ENCODE measurements around the gene WFIKKN2. TPM values are rescaled to one million over a fixed set of nuclear protein-coding genes. Genes with fewer than 3 reads are reported as not detected.

The WFIKKN2 gene
- total RNA-seq, 1 experiment from 2014 or later, result 0.11 TPM

GRCh38 chr17:50790618-50791017 is 44.8 kb upstream of the WFIKKN2 start:
- DNase-seq (ENCODE audit: low spot score), result no peak
- CTCF ChIA-PET, result interaction anchor here (0.7 to 2.7 kb wide), 3 partner anchors 8 to 52 kb away, joined by 4 to 16 read pairs (median 10); partner anchors contain the start of gene WFIKKN2
- POLR2A ChIA-PET, result no interaction called here
- Mint-ChIP-seq H3K9me3 (no peaks in the 10 kb centered on the region), H3K4me1 (peaks cover 14% of the 10 kb centered on the region), H3K27ac (peak overlapping the region; percentile 2), H3K4me3 (no peak overlapping the region), H3K27me3 (ENCODE audit: low read depth) (no peaks in the 10 kb centered on the region), H3K36me3 (no peaks in the 10 kb centered on the region)
- TF ChIP-seq SOX15 (CRISPR knock-in tag; IDR thresholded peaks at IDR 0.05) (no peak), HMGXB4 (CRISPR knock-in tag; IDR thresholded peaks at IDR 0.05) (no peak), PRDM15 (CRISPR knock-in tag; IDR thresholded peaks at IDR 0.05) (no peak), ZNF317 (CRISPR knock-in tag; IDR thresholded peaks at IDR 0.05; ENCODE audit: borderline replicate concordance, low read depth) (no peak), CDX4 (CRISPR knock-in tag; IDR thresholded peaks at IDR 0.05; ENCODE audit: borderline replicate concordance) (no peak), TP53 (CRISPR knock-in tag; IDR thresholded peaks at IDR 0.05) (no peak), NR2C2 (CRISPR knock-in tag; IDR thresholded peaks at IDR 0.05) (no peak), CREB1 (CRISPR knock-in tag; IDR thresholded peaks at IDR 0.05) (no peak), AR (CRISPR knock-in tag; IDR thresholded peaks at IDR 0.05) (no peak), NFE2L1 (CRISPR knock-in tag; IDR thresholded peaks at IDR 0.05) (no peak), MXD4 (CRISPR knock-in tag; IDR thresholded peaks at IDR 0.05; ENCODE audit: borderline replicate concordance) (no peak), EMX1 (CRISPR knock-in tag; IDR thresholded peaks at IDR 0.05) (no peak), E2F5 (CRISPR knock-in tag; IDR thresholded peaks at IDR 0.05) (no peak), ZNF396 (CRISPR knock-in tag; IDR thresholded peaks at IDR 0.05; ENCODE audit: borderline replicate concordance) (no peak), TCF7 (CRISPR knock-in tag; IDR thresholded peaks at IDR 0.05; ENCODE audit: low read depth) (no peak), ZNF232 (CRISPR knock-in tag; IDR thresholded peaks at IDR 0.05) (no peak), SMAD3 (CRISPR knock-in tag; IDR thresholded peaks at IDR 0.05; ENCODE audit: borderline replicate concordance) (no peak), JAZF1 (CRISPR knock-in tag; IDR thresholded peaks at IDR 0.05) (no peak), GRHL2 (CRISPR knock-in tag; IDR thresholded peaks at IDR 0.05; ENCODE audit: insufficient replicate concordance, severe bottlenecking) (no peak), NR3C1 (CRISPR knock-in tag; conservative IDR thresholded peaks at IDR 0.05; ENCODE audit: low read depth) (no peak)
- no peak for ATAC-seq
